Neuronal stem cell (in vitro differentiated cells): ENCODE measurements around the gene IGSF21.

Experiments used
- DNase-seq: peaks from one replicate; pipeline ENCODE4 v3.0.0-alpha.2; 2013; ENCODE audit warnings: low spot score
- H2AFZ ChIP-seq: one replicate; pipeline ENCODE4 v1.6.1; 2013; ENCODE audit warnings: mild to moderate bottlenecking, low read length, inconsistent platforms
- H2AK5ac ChIP-seq: 2 replicates; pipeline ENCODE4 v1.6.1; 2013; ENCODE audit warnings: low read depth, mild to moderate bottlenecking, inconsistent platforms, low read length, moderate library complexity, mixed read lengths
- H2BK120ac ChIP-seq: 2 replicates; pipeline ENCODE4 v1.6.1; 2013; ENCODE audit warnings: low read depth, mild to moderate bottlenecking, inconsistent platforms, low read length, moderate library complexity, mixed read lengths
- H2BK12ac ChIP-seq: one replicate; pipeline ENCODE4 v1.6.1; 2013; ENCODE audit warnings: low read length, inconsistent platforms
- H2BK15ac ChIP-seq: 2 replicates; pipeline ENCODE4 v1.6.1; 2013; ENCODE audit warnings: mild to moderate bottlenecking, low read length, inconsistent platforms, mixed read lengths
- H2BK5ac ChIP-seq: one replicate; pipeline ENCODE4 v1.6.1; 2013; ENCODE audit warnings: inconsistent platforms, mild to moderate bottlenecking, low read length, moderate library complexity
- H3K14ac ChIP-seq: one replicate; pipeline ENCODE4 v1.6.1; 2013; ENCODE audit warnings: low read length, inconsistent platforms
- H3K18ac ChIP-seq: 2 replicates; pipeline ENCODE4 v1.6.1; 2013; ENCODE audit warnings: low read length, inconsistent platforms
- H3K23ac ChIP-seq: 2 replicates; pipeline ENCODE4 v1.6.1; 2013; ENCODE audit warnings: low read depth, mild to moderate bottlenecking, mixed read lengths, low read length, inconsistent platforms; ENCODE audit not compliant: poor library complexity
- H3K27ac ChIP-seq: replicated peaks from 3 replicates; pipeline ENCODE4 v1.5.1; 2013; ENCODE audit warnings: low read length, inconsistent platforms
- H3K27me3 ChIP-seq, 3 experiments: 2 replicates each; pipeline ENCODE4 v1.6.1; 2013; ENCODE audit warnings: low read length in 3 of 3, mild to moderate bottlenecking in 2 of 3, inconsistent platforms in 1 of 3, low read depth in 1 of 3, mixed read lengths in 1 of 3, moderate library complexity in 1 of 3; ENCODE audit not compliant: control insufficient read depth in 3 of 3, insufficient read depth in 3 of 3
- H3K36me3 ChIP-seq, 2 donors: replicated peaks in 1 of 2; 2 replicates each; pipeline ENCODE4 v1.6.1; 2013; ENCODE audit warnings: low read length in 2 of 2; ENCODE audit not compliant: control insufficient read depth in 2 of 2, insufficient read depth in 2 of 2
- H3K4ac ChIP-seq: 2 replicates; pipeline ENCODE4 v1.6.1; 2013; ENCODE audit warnings: inconsistent platforms, mild to moderate bottlenecking, low read length, moderate library complexity
- H3K4me1 ChIP-seq, 2 donors: 1 replicate in 1 of 2; 2 replicates in 1 of 2; pipeline ENCODE4 v1.6.1; 2013; ENCODE audit warnings: low read length in 2 of 2, low read depth in 1 of 2; ENCODE audit not compliant: control insufficient read depth in 2 of 2, insufficient read depth in 1 of 2
- H3K4me2 ChIP-seq: one replicate; pipeline ENCODE4 v1.6.1; 2013; ENCODE audit warnings: mild to moderate bottlenecking, low read length, inconsistent platforms; ENCODE audit not compliant: insufficient read depth, poor library complexity, severe bottlenecking
- H3K4me3 ChIP-seq, 2 donors: 2 replicates each; pipeline ENCODE4 v1.5.1; 2013; ENCODE audit warnings: low read length in 2 of 2, mild to moderate bottlenecking in 2 of 2, inconsistent platforms in 1 of 2, moderate library complexity in 1 of 2
- H3K79me1 ChIP-seq: one replicate; pipeline ENCODE4 v1.6.1; 2013; ENCODE audit warnings: low read depth, mild to moderate bottlenecking, inconsistent platforms, low read length, moderate library complexity
- H3K9ac ChIP-seq: one replicate; pipeline ENCODE4 v1.6.1; 2013; ENCODE audit warnings: mild to moderate bottlenecking, low read depth, low read length, inconsistent platforms; ENCODE audit not compliant: poor library complexity
- H3K9me3 ChIP-seq, 2 donors: replicated peaks in 1 of 2; 2 replicates each; pipeline versions ENCODE3 to v1.6.1; 2013; ENCODE audit warnings: low read length in 2 of 2, mild to moderate bottlenecking in 2 of 2, inconsistent platforms in 1 of 2, low read depth in 1 of 2, mixed read lengths in 1 of 2, moderate library complexity in 1 of 2; ENCODE audit not compliant: control insufficient read depth in 2 of 2, insufficient read depth in 1 of 2
- H4K8ac ChIP-seq: one replicate; pipeline ENCODE4 v1.6.1; 2013; ENCODE audit warnings: low read depth, mild to moderate bottlenecking, inconsistent platforms, low read length, moderate library complexity
- H4K91ac ChIP-seq: one replicate; pipeline ENCODE4 v1.6.1; 2013; ENCODE audit warnings: low read length, low read depth, mild to moderate bottlenecking, inconsistent platforms; ENCODE audit not compliant: poor library complexity
- WGBS, 2 donors: extraction: QIAGEN DNeasy Blood & Tissue Kit; methylation state at CpG; one replicate each; pipeline ENCODE4 v1.1.7; 2013; ENCODE audit warnings: missing lambda C conversion rate in 2 of 2, mixed read lengths in 1 of 2; ENCODE audit not compliant: insufficient read length in 2 of 2, insufficient replicate concordance in 1 of 2; ENCODE audit errors: extremely low coverage in 2 of 2; 5-methylcytosine and 5-hydroxymethylcytosine counted together

Gene IGSF21

DNA sequence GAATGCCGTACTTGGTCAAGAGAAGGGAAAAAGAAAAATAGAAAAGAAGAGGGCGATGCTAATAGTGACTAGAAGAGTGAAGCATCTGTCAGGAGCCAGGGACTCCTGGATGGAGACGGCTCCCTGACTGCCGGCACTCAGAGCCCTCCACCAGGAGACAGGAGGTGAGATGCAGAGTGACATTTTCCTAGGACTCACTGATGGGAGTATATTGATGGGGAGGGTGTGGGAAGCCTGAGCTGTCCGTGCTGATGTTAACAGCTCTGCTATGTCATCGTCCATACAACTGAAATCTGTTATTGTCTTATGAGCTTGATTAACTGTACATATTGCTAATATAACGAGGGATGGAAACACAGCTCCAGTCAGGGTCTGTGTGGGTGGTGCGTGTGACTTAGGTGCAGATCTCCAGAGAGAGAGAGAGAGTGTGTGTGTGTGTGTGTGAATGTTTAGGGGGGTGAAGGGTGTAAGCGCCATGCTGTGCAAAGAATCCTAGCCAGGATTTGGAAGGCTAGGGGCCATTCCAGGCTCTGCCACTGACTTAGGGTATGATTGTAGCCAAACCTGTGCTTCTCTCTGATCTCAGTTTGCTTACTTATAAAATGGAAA lies 250.1 kb downstream of the IGSF21 start:
- Histone ChIP-seq H3K9me3 (no peaks in the 10 kb centered on the region), H3K27me3 (no peaks in the 10 kb centered on the region), H3K4me1 (peaks cover 0 to 4% of the 10 kb centered on the region in 2 donors), H3K4ac (no peak overlapping the region), H3K79me1 (no peaks in the 10 kb centered on the region), H4K8ac (no peak overlapping the region), H3K18ac (no peak overlapping the region), H2BK15ac (no peak overlapping the region), H3K36me3 (no peaks in the 10 kb centered on the region), H2BK12ac (no peak overlapping the region), H3K9ac (no peak overlapping the region), H2AK5ac (no peak overlapping the region), H4K91ac (no peak overlapping the region), H2BK5ac (no peak overlapping the region), H3K4me3 (no peak overlapping the region), H3K14ac (no peak overlapping the region), H3K4me2 (no peak overlapping the region), H3K27ac (no peak overlapping the region), H2BK120ac (no peak overlapping the region), H2AFZ (no peak overlapping the region), H3K23ac (no peak overlapping the region)
- WGBS, 2 donors, result no CpG with 5 or more reads among the region's 9 CpGs
- no peak for DNase-seq

- Histone ChIP-seq H2BK5ac (no peak overlapping the region), H3K9ac (no peak overlapping the region), H3K27me3 (no peaks in the 10 kb centered on the region), H2AK5ac (no peak overlapping the region), H3K4me3 (no peak overlapping the region), H3K14ac (no peak overlapping the region), H3K23ac (no peak overlapping the region), H3K4me1 (peaks cover 0 to 4% of the 10 kb centered on the region in 2 donors), H3K27ac (no peak overlapping the region), H2BK15ac (no peak overlapping the region), H3K4me2 (no peak overlapping the region), H2AFZ (no peak overlapping the region), H2BK12ac (no peak overlapping the region), H3K79me1 (no peaks in the 10 kb centered on the region), H2BK120ac (no peak overlapping the region), H3K36me3 (no peaks in the 10 kb centered on the region), H3K18ac (no peak overlapping the region), H4K91ac (no peak overlapping the region), H3K9me3 (no peaks in the 10 kb centered on the region), H4K8ac (no peak overlapping the region), H3K4ac (no peak overlapping the region)
- WGBS, 2 donors, result no CpG with 5 or more reads among the region's 1 CpG
- no peak for DNase-seq
Observed at GRCh38 chr1:18358600-18358999, 251.0 kb downstream of the IGSF21 start.

GRCh38 chr1:18360251-18360650 lies 252.7 kb downstream of the IGSF21 start:
- no peak for DNase-seq
- H4K91ac ChIP-seq, result no peak overlapping the region
- H3K9me3 ChIP-seq, result no peaks in the 10 kb centered on the region
- no peak overlapping the region for H3K14ac ChIP-seq
- H3K4me3 ChIP-seq, result no peak overlapping the region
- H2AFZ ChIP-seq, result no peak overlapping the region
- no peak overlapping the region for H2AK5ac ChIP-seq
- no peak overlapping the region for H3K27ac ChIP-seq
- H3K18ac ChIP-seq, result no peak overlapping the region
- no peak overlapping the region for H2BK12ac ChIP-seq
- no peak overlapping the region for H4K8ac ChIP-seq
- H2BK5ac ChIP-seq, result no peak overlapping the region
- H3K79me1 ChIP-seq, result no peaks in the 10 kb centered on the region
- no peak overlapping the region for H2BK15ac ChIP-seq
- H3K4ac ChIP-seq, result no peak overlapping the region
- H3K36me3 ChIP-seq, result no peaks in the 10 kb centered on the region
- WGBS, 2 donors, result no CpG with 5 or more reads among the region's 7 CpGs
- H3K23ac ChIP-seq, result no peak overlapping the region
- no peak overlapping the region for H3K9ac ChIP-seq
- peaks cover 0 to 4% of the 10 kb centered on the region in 2 donors for H3K4me1 ChIP-seq
- no peak overlapping the region for H3K4me2 ChIP-seq
- H2BK120ac ChIP-seq, result no peak overlapping the region
- no peaks in the 10 kb centered on the region for H3K27me3 ChIP-seq

DNA sequence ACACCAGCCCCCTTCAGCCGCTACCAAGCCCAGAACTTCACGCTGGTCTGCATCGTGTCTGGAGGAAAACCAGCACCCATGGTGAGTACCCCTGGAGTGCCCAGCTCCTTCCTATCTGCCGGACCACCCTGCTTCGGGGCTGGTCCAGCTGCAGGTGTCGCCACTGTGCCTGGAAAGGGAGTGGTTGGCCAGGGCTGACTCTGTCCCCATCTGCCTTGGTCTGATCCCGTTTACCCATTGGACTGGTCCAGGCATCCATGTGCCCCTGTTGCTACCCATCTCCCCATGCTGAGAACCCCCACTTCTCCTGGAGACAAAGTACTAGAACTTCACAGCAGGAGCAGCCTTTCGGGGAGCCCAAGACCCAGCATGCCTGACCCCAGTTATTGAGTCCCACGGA lies 254.6 kb downstream of the IGSF21 start:
- Histone ChIP-seq H3K9ac (peak overlapping the region; percentile 74), H3K4ac (no peak overlapping the region), H3K14ac (no peak overlapping the region), H2BK5ac (no peak overlapping the region), H2BK12ac (peak overlapping the region; percentile 75), H2BK15ac (peak overlapping the region; percentile 59), H3K18ac (peak overlapping the region; percentile 66), H3K79me1 (no peaks in the 10 kb centered on the region), H3K27me3 (peaks cover 0 to 4% (median 0%) of the 10 kb centered on the region in 3 experiments), H2AFZ (no peak overlapping the region), H3K4me2 (no peak overlapping the region), H4K91ac (no peak overlapping the region), H3K23ac (peak overlapping the region; percentile 67), H3K36me3 (no peaks in the 10 kb centered on the region), H4K8ac (no peak overlapping the region), H3K9me3 (no peaks in the 10 kb centered on the region), H3K27ac (no peak overlapping the region), H2BK120ac (no peak overlapping the region), H3K4me3 (no peak overlapping the region), H2AK5ac (peak overlapping the region; percentile 59), H3K4me1 (peaks cover 0 to 4% of the 10 kb centered on the region in 2 donors)
- WGBS, 2 donors, result no CpG with 5 or more reads among the region's 9 CpGs
- DNase-seq, result no peak
